ENCODE data around the gene TPM4.

DNA sequence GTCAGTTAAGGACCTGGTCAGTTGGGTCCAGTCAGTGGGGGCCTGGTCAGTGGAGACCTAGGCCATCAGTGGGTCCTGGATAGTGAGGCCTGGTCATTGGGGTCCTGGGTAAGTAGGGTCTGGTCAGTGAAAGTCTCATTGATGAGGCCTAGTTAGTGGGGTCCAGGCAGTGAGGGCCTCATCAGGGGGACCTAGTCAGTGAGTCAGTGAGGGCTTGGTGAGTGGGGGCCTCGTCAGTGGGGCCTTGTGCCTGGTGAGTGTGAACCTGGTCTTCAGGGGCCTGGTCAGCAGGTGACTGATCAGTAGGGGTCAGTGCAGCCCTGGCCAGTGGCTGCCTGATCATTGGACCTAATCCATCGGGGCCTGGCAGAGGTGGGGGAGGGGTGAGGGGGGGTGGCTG, 42.6 kb upstream of the TPM4 start:
- TF ChIP-seq, protein P1, sequence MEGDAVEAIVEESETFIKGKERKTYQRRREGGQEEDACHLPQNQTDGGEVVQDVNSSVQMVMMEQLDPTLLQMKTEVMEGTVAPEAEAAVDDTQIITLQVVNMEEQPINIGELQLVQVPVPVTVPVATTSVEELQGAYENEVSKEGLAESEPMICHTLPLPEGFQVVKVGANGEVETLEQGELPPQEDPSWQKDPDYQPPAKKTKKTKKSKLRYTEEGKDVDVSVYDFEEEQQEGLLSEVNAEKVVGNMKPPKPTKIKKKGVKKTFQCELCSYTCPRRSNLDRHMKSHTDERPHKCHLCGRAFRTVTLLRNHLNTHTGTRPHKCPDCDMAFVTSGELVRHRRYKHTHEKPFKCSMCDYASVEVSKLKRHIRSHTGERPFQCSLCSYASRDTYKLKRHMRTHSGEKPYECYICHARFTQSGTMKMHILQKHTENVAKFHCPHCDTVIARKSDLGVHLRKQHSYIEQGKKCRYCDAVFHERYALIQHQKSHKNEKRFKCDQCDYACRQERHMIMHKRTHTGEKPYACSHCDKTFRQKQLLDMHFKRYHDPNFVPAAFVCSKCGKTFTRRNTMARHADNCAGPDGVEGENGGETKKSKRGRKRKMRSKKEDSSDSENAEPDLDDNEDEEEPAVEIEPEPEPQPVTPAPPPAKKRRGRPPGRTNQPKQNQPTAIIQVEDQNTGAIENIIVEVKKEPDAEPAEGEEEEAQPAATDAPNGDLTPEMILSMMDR (IDR thresholded peaks at IDR 0.05; ENCODE audit: low read depth, low read length, poor library complexity, severe bottlenecking) = no peak
- no peak for TF ChIP-seq EZH2phosphoT487 (IDR thresholded peaks at IDR 0.05; ENCODE audit: borderline replicate concordance, low read length)
